Osteocyte (in vitro differentiated cells): ENCODE results near the gene ASTN2. TPM values are rescaled to one million over a fixed set of nuclear protein-coding genes. Genes with fewer than 3 reads are reported as not detected.

Experiments
- DNase-seq: peaks from one replicate; pipeline ENCODE4 v3.0.0; 2021; ENCODE audit warnings: mixed read lengths; ENCODE audit not compliant: unreplicated experiment; ENCODE audit errors: extremely low spot score
- H3K27ac Mint-ChIP-seq: one replicate; pipeline ENCODE4 v1.8.0; 2021; ENCODE audit warnings: mild to moderate bottlenecking, mixed read lengths; ENCODE audit not compliant: unreplicated experiment
- H3K27me3 Mint-ChIP-seq: one replicate; pipeline ENCODE4 v1.8.0; 2021; ENCODE audit warnings: mixed read lengths; ENCODE audit not compliant: unreplicated experiment
- H3K36me3 Mint-ChIP-seq: one replicate; pipeline ENCODE4 v1.8.0; 2021; ENCODE audit warnings: mixed read lengths; ENCODE audit not compliant: unreplicated experiment
- H3K4me1 Mint-ChIP-seq: one replicate; pipeline ENCODE4 v1.8.0; 2021; ENCODE audit warnings: mixed read lengths; ENCODE audit not compliant: unreplicated experiment
- H3K4me3 Mint-ChIP-seq: one replicate; pipeline ENCODE4 v1.8.0; 2021; ENCODE audit warnings: mild to moderate bottlenecking, moderate library complexity, mixed read lengths; ENCODE audit not compliant: unreplicated experiment
- H3K9me3 Mint-ChIP-seq: one replicate; pipeline ENCODE4 v1.8.0; 2021; ENCODE audit warnings: mixed read lengths; ENCODE audit not compliant: unreplicated experiment
- CTCF ChIP-seq: fragments of 200-600 bp; sonication (generic); IDR thresholded peaks from 2 replicates; pipeline ENCODE4 v1.5.0; 2021; ENCODE audit warnings: antibody characterized with exemption, mild to moderate bottlenecking, moderate library complexity
- total RNA-seq: library from RNA; stranded (reverse); gene quantifications from 2 replicates; pipeline ENCODE4 v1.2.1, GENCODE V29; 2021

The ASTN2 gene
- total RNA-seq, 1 donor from 2014 or later = 2.3 TPM

- Mint-ChIP-seq H3K27ac (no peak overlapping the region), H3K9me3 (no peaks in the 10 kb centered on the region), H3K27me3 (no peaks in the 10 kb centered on the region), H3K36me3 (no peaks in the 10 kb centered on the region), H3K4me3 (no peak overlapping the region), H3K4me1 (peaks cover 5% of the 10 kb centered on the region)
- no peak for TF ChIP-seq CTCF
- DNase-seq = no peak
These were observed 871.0 kb downstream of the ASTN2 start for GRCh38 chr9:116543731-116544400.

GRCh38 chr9:116541402-116541801 is 873.5 kb downstream of the ASTN2 start:
- Mint-ChIP-seq H3K27ac (no peak overlapping the region), H3K4me3 (no peak overlapping the region), H3K9me3 (no peaks in the 10 kb centered on the region), H3K27me3 (no peaks in the 10 kb centered on the region), H3K36me3 (no peaks in the 10 kb centered on the region), H3K4me1 (peaks cover 3% of the 10 kb centered on the region)
- no peak for DNase-seq
- TF ChIP-seq CTCF = no peak

GRCh38 chr9:116539549-116539948 is 875.3 kb downstream of the ASTN2 start:
- H3K27ac Mint-ChIP-seq = no peak overlapping the region
- H3K9me3 Mint-ChIP-seq = peaks cover 8% of the 10 kb centered on the region
- TF ChIP-seq CTCF = no peak
- peaks cover 3% of the 10 kb centered on the region for H3K4me1 Mint-ChIP-seq
- no peaks in the 10 kb centered on the region for H3K36me3 Mint-ChIP-seq
- H3K4me3 Mint-ChIP-seq = no peak overlapping the region
- no peak for DNase-seq
- peaks cover 9% of the 10 kb centered on the region for H3K27me3 Mint-ChIP-seq

GRCh38 chr9:116525611-116526010 is 889.2 kb downstream of the ASTN2 start:
- DNase-seq = no peak
- TF ChIP-seq CTCF = no peak
- Mint-ChIP-seq H3K9me3 (peaks cover 3% of the 10 kb centered on the region), H3K4me3 (no peak overlapping the region), H3K27me3 (no peaks in the 10 kb centered on the region), H3K27ac (no peak overlapping the region), H3K4me1 (peaks cover 4% of the 10 kb centered on the region), H3K36me3 (no peaks in the 10 kb centered on the region)

GRCh38 chr9:116524778-116525470 is 889.9 kb downstream of the ASTN2 start:
- H3K27ac Mint-ChIP-seq = no peak overlapping the region
- H3K9me3 Mint-ChIP-seq = peaks cover 3% of the 10 kb centered on the region
- H3K36me3 Mint-ChIP-seq = no peaks in the 10 kb centered on the region
- H3K4me1 Mint-ChIP-seq = peaks cover 4% of the 10 kb centered on the region
- H3K4me3 Mint-ChIP-seq = no peak overlapping the region
- no peak for DNase-seq
- TF ChIP-seq CTCF = no peak
- H3K27me3 Mint-ChIP-seq = no peaks in the 10 kb centered on the region
